Colonic mucosa (tissue), 4 donors: ENCODE measurements around the gene THRB. TPM values are rescaled to one million over a fixed set of nuclear protein-coding genes. Genes with fewer than 3 reads are reported as not detected.

Experiments
- DNase-seq: peaks from one replicate; pipeline ENCODE4 v3.0.0-alpha.2; 2020
- H3K27ac ChIP-seq: fragments of 200-600 bp; one replicate; pipeline ENCODE4 v1.8.0; 2021
- H3K27me3 ChIP-seq: fragments of 200-600 bp; one replicate; pipeline ENCODE4 v1.8.0; 2021
- H3K36me3 ChIP-seq: fragments of 200-600 bp; one replicate; pipeline ENCODE4 v1.8.0; 2021
- H3K4me1 ChIP-seq: fragments of 200-600 bp; one replicate; pipeline ENCODE4 v1.8.0; 2021; ENCODE audit warnings: mild to moderate bottlenecking
- H3K4me3 ChIP-seq: fragments of 200-600 bp; one replicate; pipeline ENCODE4 v1.8.0; 2021
- H3K9ac ChIP-seq, 2 donors: one replicate each; pipeline ENCODE4 v1.7.0; 2013; ENCODE audit warnings: control low read depth in 2 of 2, low read depth in 2 of 2, low read length in 2 of 2
- H3K9me3 ChIP-seq: fragments of 200-600 bp; one replicate; pipeline ENCODE4 v1.8.0; 2021
- CTCF ChIP-seq: fragments of 200-600 bp; IDR thresholded peaks from one replicate; pipeline ENCODE4 v1.8.0; 2022; ENCODE audit warnings: antibody characterized with exemption, mild to moderate bottlenecking
- intact Hi-C: fragments of 100-400 bp; cut with DNase I; formaldehyde crosslinking; loops from one replicate; pipeline ENCODE4 v1.14.1; 2022
- total RNA-seq, 2 donors: library from RNA; stranded (reverse); fragmentation: NEBNext Ultra II Directional in 1 of 2; extraction: Animal tissue kit (Norgen Biotek cat#: 25700) in 1 of 2; gene quantifications; one replicate each; pipeline ENCODE4 v1.2.1, GENCODE V29; 2021
- donor health status: healthy.
- donor health status: DM: no; HTN: no; CAD: no.
- donor health status: DM: no; HTN: no; CAD: no.

Gene THRB
- total RNA-seq, 2 donors from 2014 or later, result 23.3 to 27.6 TPM

GRCh38 chr3:24440760-24441464 lies 53.7 kb downstream of the THRB start:
- no peaks in the 10 kb centered on the region for H3K9me3 ChIP-seq
- intact Hi-C loops, result no loop called here
- DNase-seq, result no peak
- H3K27me3 ChIP-seq, result no peaks in the 10 kb centered on the region
- no peak overlapping the region for H3K9ac ChIP-seq
- H3K36me3 ChIP-seq, result no peaks in the 10 kb centered on the region
- no peak overlapping the region for H3K27ac ChIP-seq
- no peak overlapping the region for H3K4me3 ChIP-seq
- H3K4me1 ChIP-seq, result no peaks in the 10 kb centered on the region
- no peak for TF ChIP-seq CTCF

- intact Hi-C loops, result no loop called here
- H3K4me1 ChIP-seq, result no peaks in the 10 kb centered on the region
Observed at GRCh38 chr3:24439021-24439420, 55.6 kb downstream of the THRB start.

GRCh38 chr3:24437326-24437725 lies 57.3 kb downstream of the THRB start:
- Histone ChIP-seq H3K4me3 (no peak overlapping the region), H3K9me3 (no peaks in the 10 kb centered on the region), H3K36me3 (no peaks in the 10 kb centered on the region), H3K27ac (no peak overlapping the region), H3K9ac (no peak overlapping the region), H3K4me1 (peaks cover 3% of the 10 kb centered on the region), H3K27me3 (no peaks in the 10 kb centered on the region)
- no peak for DNase-seq
- intact Hi-C loops, result no loop called here
- no peak for TF ChIP-seq CTCF

More at GRCh38 chr3:24439021-24439420, 55.6 kb downstream of the THRB start:
- H3K27ac ChIP-seq, result no peak overlapping the region
- no peaks in the 10 kb centered on the region for H3K27me3 ChIP-seq
- DNase-seq, result no peak
- no peak overlapping the region for H3K9ac ChIP-seq
- H3K4me3 ChIP-seq, result no peak overlapping the region
- no peaks in the 10 kb centered on the region for H3K36me3 ChIP-seq
- no peak for TF ChIP-seq CTCF
- H3K9me3 ChIP-seq, result no peaks in the 10 kb centered on the region

- Histone ChIP-seq H3K27me3 (no peaks in the 10 kb centered on the region), H3K27ac (no peak overlapping the region), H3K4me3 (no peak overlapping the region), H3K9me3 (no peaks in the 10 kb centered on the region), H3K9ac (no peak overlapping the region), H3K36me3 (no peaks in the 10 kb centered on the region), H3K4me1 (peaks cover 3% of the 10 kb centered on the region)
- intact Hi-C loops, result no loop called here
- no peak for DNase-seq
- TF ChIP-seq CTCF, result no peak
Observed at GRCh38 chr3:24435584-24435983, 59.1 kb downstream of the THRB start.

- H3K9me3 ChIP-seq, result no peaks in the 10 kb centered on the region
- no peak overlapping the region for H3K4me3 ChIP-seq
- intact Hi-C loops, result no loop called here
- DNase-seq, result no peak
- H3K27me3 ChIP-seq, result no peaks in the 10 kb centered on the region
- H3K9ac ChIP-seq, result no peak overlapping the region
- no peak for TF ChIP-seq CTCF
- H3K27ac ChIP-seq, result no peak overlapping the region
- peaks cover 3% of the 10 kb centered on the region for H3K4me1 ChIP-seq
- H3K36me3 ChIP-seq, result no peaks in the 10 kb centered on the region
Observed at GRCh38 chr3:24434651-24435050, 60.0 kb downstream of the THRB start.
